Testis (tissue), 2 donors: ENCODE measurements around the gene FAM53B.

Experiments used
- POLR2A ChIP-seq: fragments of 450-650 bp; IDR thresholded peaks from one replicate; pipeline ENCODE4 v1.6.1; 2017; ENCODE audit warnings: antibody characterized with exemption, mild to moderate bottlenecking, moderate library complexity
- TF ChIP-seq, protein P1 (sequence below), 3 experiments: fragments of 450-650 bp in 2 of 3; fragments of 200-600 bp in 1 of 3; sonication (generic) in 1 of 3; IDR thresholded peaks; one replicate each; pipeline ENCODE4 v1.5.1; 2016 to 2019; ENCODE audit warnings: antibody characterized with exemption in 3 of 3, mild to moderate bottlenecking in 2 of 3, moderate library complexity in 1 of 3

- TF ChIP-seq, protein P1, sequence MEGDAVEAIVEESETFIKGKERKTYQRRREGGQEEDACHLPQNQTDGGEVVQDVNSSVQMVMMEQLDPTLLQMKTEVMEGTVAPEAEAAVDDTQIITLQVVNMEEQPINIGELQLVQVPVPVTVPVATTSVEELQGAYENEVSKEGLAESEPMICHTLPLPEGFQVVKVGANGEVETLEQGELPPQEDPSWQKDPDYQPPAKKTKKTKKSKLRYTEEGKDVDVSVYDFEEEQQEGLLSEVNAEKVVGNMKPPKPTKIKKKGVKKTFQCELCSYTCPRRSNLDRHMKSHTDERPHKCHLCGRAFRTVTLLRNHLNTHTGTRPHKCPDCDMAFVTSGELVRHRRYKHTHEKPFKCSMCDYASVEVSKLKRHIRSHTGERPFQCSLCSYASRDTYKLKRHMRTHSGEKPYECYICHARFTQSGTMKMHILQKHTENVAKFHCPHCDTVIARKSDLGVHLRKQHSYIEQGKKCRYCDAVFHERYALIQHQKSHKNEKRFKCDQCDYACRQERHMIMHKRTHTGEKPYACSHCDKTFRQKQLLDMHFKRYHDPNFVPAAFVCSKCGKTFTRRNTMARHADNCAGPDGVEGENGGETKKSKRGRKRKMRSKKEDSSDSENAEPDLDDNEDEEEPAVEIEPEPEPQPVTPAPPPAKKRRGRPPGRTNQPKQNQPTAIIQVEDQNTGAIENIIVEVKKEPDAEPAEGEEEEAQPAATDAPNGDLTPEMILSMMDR (IDR thresholded peaks at IDR 0.05): no peak
- no peak for TF ChIP-seq POLR2A
These were observed 96.1 kb downstream of the FAM53B start for GRCh38 chr10:124648131-124648475.
